ENCODE results near the gene PKD2.

The PKD2 gene

GRCh38 chr4:87973283-87974169 lies 33.9 kb upstream of the PKD2 start:
- no peak for TF ChIP-seq EZH2phosphoT487 (IDR thresholded peaks at IDR 0.05; ENCODE audit: low read depth)
- TF ChIP-seq CTCF (IDR thresholded peaks at IDR 0.05; ENCODE audit: low read depth, low read length), result peak; percentile 93
- peak overlapping the region; percentile 94 for H3K4me2 ChIP-seq (ENCODE audit: low read length)
- H3K9me3 ChIP-seq (ENCODE audit: insufficient read depth, low read length), result no peaks in the 10 kb centered on the region
- H3K79me2 ChIP-seq (ENCODE audit: low read length), result no peaks in the 10 kb centered on the region
- H4K20me1 ChIP-seq (ENCODE audit: insufficient read depth, low read length), result no peaks in the 10 kb centered on the region
- peaks cover 36% of the 10 kb centered on the region for H3K27me3 ChIP-seq (ENCODE audit: low read depth, low read length)
- no peak overlapping the region for H3K27ac ChIP-seq (ENCODE audit: low read length)
- H3K4me1 ChIP-seq (ENCODE audit: low read length), result peaks cover 19% of the 10 kb centered on the region
- H3K9ac ChIP-seq (ENCODE audit: low read length), result peak overlapping the region; percentile 20
- H3K36me3 ChIP-seq (replicated peaks; ENCODE audit: low read depth, low read length), result no peaks in the 10 kb centered on the region
- H2AFZ ChIP-seq (ENCODE audit: low read depth, low read length), result peak overlapping the region; percentile 99
- H3K4me3 ChIP-seq (ENCODE audit: low read length), result peak overlapping the region; percentile 77

- H3K9me3 ChIP-seq (ENCODE audit: insufficient read depth, low read length), result no peaks in the 10 kb centered on the region
- peak overlapping the region; percentile 60 for H3K4me2 ChIP-seq (ENCODE audit: low read length)
- H3K27me3 ChIP-seq (ENCODE audit: low read depth, low read length), result peaks cover 35% of the 10 kb centered on the region
- H3K79me2 ChIP-seq (ENCODE audit: low read length), result no peaks in the 10 kb centered on the region
- H3K4me1 ChIP-seq (ENCODE audit: low read length), result peaks cover 19% of the 10 kb centered on the region
- TF ChIP-seq EZH2phosphoT487 (IDR thresholded peaks at IDR 0.05; ENCODE audit: low read depth) (no peak), CTCF (IDR thresholded peaks at IDR 0.05; ENCODE audit: low read depth, low read length) (no peak)
- H3K36me3 ChIP-seq (replicated peaks; ENCODE audit: low read depth, low read length), result no peaks in the 10 kb centered on the region
- peak overlapping the region; percentile 54 for H3K4me3 ChIP-seq (ENCODE audit: low read length)
- H3K9ac ChIP-seq (ENCODE audit: low read length), result no peak overlapping the region
- H3K27ac ChIP-seq (ENCODE audit: low read length), result no peak overlapping the region
- no peaks in the 10 kb centered on the region for H4K20me1 ChIP-seq (ENCODE audit: insufficient read depth, low read length)
- no peak overlapping the region for H2AFZ ChIP-seq (ENCODE audit: low read depth, low read length)
These were observed 32.5 kb upstream of the PKD2 start for GRCh38 chr4:87974856-87975462.

- H3K4me3 ChIP-seq (ENCODE audit: low read length), result peak within 1 kb of the TSS; percentile 54
- H3K4me1 ChIP-seq (ENCODE audit: low read length), result peaks cover 19% of the 10 kb centered on the region
- peak within 1 kb of the TSS; percentile 60 for H3K4me2 ChIP-seq (ENCODE audit: low read length)
- TF ChIP-seq CTCF (IDR thresholded peaks at IDR 0.05; ENCODE audit: low read depth, low read length), result no peak
- no peak for TF ChIP-seq EZH2phosphoT487 (IDR thresholded peaks at IDR 0.05; ENCODE audit: low read depth)
- peaks cover 30% of the 10 kb centered on the region for H3K27me3 ChIP-seq (ENCODE audit: low read depth, low read length)
- H3K36me3 ChIP-seq (replicated peaks; ENCODE audit: low read depth, low read length), result no peaks in the 10 kb centered on the region
- H4K20me1 ChIP-seq (ENCODE audit: insufficient read depth, low read length), result no peaks in the 10 kb centered on the region
- H2AFZ ChIP-seq (ENCODE audit: low read depth, low read length), result no peak within 1 kb of the TSS
- no peak within 1 kb of the TSS for H3K27ac ChIP-seq (ENCODE audit: low read length)
- no peaks in the 10 kb centered on the region for H3K9me3 ChIP-seq (ENCODE audit: insufficient read depth, low read length)
- no peaks in the 10 kb centered on the region for H3K79me2 ChIP-seq (ENCODE audit: low read length)
- H3K9ac ChIP-seq (ENCODE audit: low read length), result peak within 1 kb of the TSS; percentile 3; the same call in 1 of the 2 replicates
These were observed 32.0 kb upstream of the PKD2 start, which contains the start of gene SPP1 for GRCh38 chr4:87975466-87975865. Gene SPP1, plus strand, starts transcription at chr4:87975714. Its CDS starts 1,182 bp downstream, at chr4:87976896.

Measured in OCI-LY3 (cell line).